T-cell (primary cell): ENCODE measurements around the gene SMC1A. TPM values are rescaled to one million over a fixed set of nuclear protein-coding genes. Genes with fewer than 3 reads are reported as not detected.

ENCODE experiments used
- ATAC-seq, 4 experiments: fragments of 200-7000 bp in 3 of 4; fragments of 150-1000 bp in 1 of 4; cut with Tn5 transposase; replicated peaks in 1 of 4; 1 replicate in 3 of 4; 2 replicates in 1 of 4; pipeline ENCODE4 v1.10.0; 2021; ENCODE audit warnings: moderate library complexity in 3 of 4, mild to moderate bottlenecking in 2 of 4, moderate number of reproducible peaks in 1 of 4
- CTCF ChIA-PET, 2 donors: fragments of 300-600 bp; sonication (Branson Sonifier 250); formaldehyde crosslinking; loops; one replicate each; lab custom pipeline; 2022; ENCODE audit warnings: antibody characterized with exemption in 2 of 2; lab: Charles Lee
- POLR2A ChIA-PET, 2 donors: fragments of 300-600 bp; sonication (Branson Sonifier 250); formaldehyde crosslinking; loops; one replicate each; lab custom pipeline; 2022; ENCODE audit warnings: antibody characterized with exemption in 2 of 2; lab: Charles Lee
- DNase-seq, 35 experiments: peaks; one replicate each; pipeline versions ENCODE4 v3.0.0 to v3.0.0-alpha.2; 2013 to 2023
- H3K27ac ChIP-seq: one replicate; pipeline ENCODE4 v1.5.1; 2013; ENCODE audit warnings: low read length
- H3K27me3 ChIP-seq, 2 experiments: replicated peaks in 1 of 2; 1 replicate in 1 of 2; 2 replicates in 1 of 2; pipeline versions ENCODE4 v1.6.1 to v1.7.0; 2013; ENCODE audit warnings: low read length in 1 of 2, mixed read lengths in 1 of 2; ENCODE audit not compliant: control insufficient read depth in 2 of 2, insufficient read depth in 2 of 2; ENCODE audit errors: extremely low read depth in 1 of 2
- H3K36me3 ChIP-seq, 2 donors: 1 replicate in 1 of 2; 2 replicates in 1 of 2; pipeline versions ENCODE4 v1.6.1 to v1.7.0; 2013; ENCODE audit warnings: low read length in 1 of 2; ENCODE audit not compliant: control insufficient read depth in 2 of 2, insufficient read depth in 1 of 2; ENCODE audit errors: extremely low read depth in 1 of 2
- H3K4me1 ChIP-seq, 2 experiments: 1 replicate in 1 of 2; 2 replicates in 1 of 2; pipeline versions ENCODE4 v1.6.1 to v1.7.0; 2013; ENCODE audit warnings: low read length in 2 of 2, mixed read lengths in 1 of 2; ENCODE audit not compliant: insufficient read depth in 2 of 2, control insufficient read depth in 1 of 2; ENCODE audit errors: extremely low read depth in 1 of 2
- H3K4me3 ChIP-seq, 2 donors: 1 replicate in 1 of 2; 2 replicates in 1 of 2; pipeline versions ENCODE4 v1.5.1 to v1.7.0; 2013; ENCODE audit warnings: mild to moderate bottlenecking in 2 of 2, low read length in 1 of 2, moderate library complexity in 1 of 2; ENCODE audit not compliant: control insufficient read depth in 1 of 2; ENCODE audit errors: extremely low read depth in 1 of 2
- H3K9me3 ChIP-seq: 2 replicates; pipeline ENCODE4 v1.7.0; 2013
- H3K27ac Mint-ChIP-seq, 2 donors: one replicate each; pipeline ENCODE4 v1.8.0; 2020 to 2021; ENCODE audit warnings: mild to moderate bottlenecking in 2 of 2, mixed read lengths in 2 of 2
- H3K27me3 Mint-ChIP-seq, 2 donors: one replicate each; pipeline ENCODE4 v1.8.0; 2021 to 2022; ENCODE audit warnings: mixed read lengths in 2 of 2
- H3K36me3 Mint-ChIP-seq: one replicate; pipeline ENCODE4 v1.8.0; 2021; ENCODE audit warnings: mixed read lengths
- H3K4me1 Mint-ChIP-seq, 3 donors: one replicate each; pipeline ENCODE4 v1.8.0; 2020 to 2022; ENCODE audit warnings: mixed read lengths in 3 of 3, mild to moderate bottlenecking in 1 of 3
- H3K4me3 Mint-ChIP-seq, 3 donors: one replicate each; pipeline ENCODE4 v1.8.0; 2020 to 2022; ENCODE audit warnings: mild to moderate bottlenecking in 3 of 3, mixed read lengths in 3 of 3, moderate library complexity in 3 of 3
- H3K9me3 Mint-ChIP-seq, 3 donors: one replicate each; pipeline ENCODE4 v1.8.0; 2020 to 2022; ENCODE audit warnings: mixed read lengths in 3 of 3
- WGBS: methylation state at CpG from one replicate; pipeline ENCODE4 v1.1.5; 2013; ENCODE audit warnings: missing lambda C conversion rate; ENCODE audit not compliant: insufficient coverage; 5-methylcytosine and 5-hydroxymethylcytosine counted together
- total RNA-seq, 35 experiments: library from RNA in 6 of 35; stranded (reverse) in 6 of 35; fragments of 120-200 nt in 1 of 35; gene quantifications; one replicate each; pipeline versions ENCODE4 v1.2.1 to v1.2.4 and lab custom pipeline; 2013 to 2026

The SMC1A gene
- total RNA-seq, 5 donors from 2014 or later (not counting 1 experiment from before 2014, with no cell fraction given), result 46.8 to 73.0 (median 66.0) TPM

GRCh38 chrX:53356186-53356585 lies 66.3 kb downstream of the SMC1A start:
- H3K27ac Mint-ChIP-seq, result no peak overlapping the region
- CTCF ChIA-PET, result no interaction called here

GRCh38 chrX:53354669-53355068 lies 67.8 kb downstream of the SMC1A start:
- no peak overlapping the region for H3K4me3 ChIP-seq
- no peak overlapping the region for H3K27ac Mint-ChIP-seq
- no peaks in the 10 kb centered on the region for H3K4me1 ChIP-seq
- H3K9me3 ChIP-seq, result no peaks in the 10 kb centered on the region
- no peak for DNase-seq
- POLR2A ChIA-PET, result no interaction called here
- H3K27me3 ChIP-seq, result no peaks in the 10 kb centered on the region
- H3K27me3 Mint-ChIP-seq, result peaks cover 0 to 18% of the 10 kb centered on the region in 2 donors
- WGBS, result no CpG with 5 or more reads among the region's 2 CpGs
- H3K36me3 ChIP-seq, result no peaks in the 10 kb centered on the region
- H3K4me3 Mint-ChIP-seq, result no peak overlapping the region
- H3K27ac ChIP-seq, result no peak overlapping the region
- ATAC-seq, result no peak
- no peaks in the 10 kb centered on the region for H3K36me3 Mint-ChIP-seq
- H3K9me3 Mint-ChIP-seq, result peaks cover 0 to 2% (median 0%) of the 10 kb centered on the region in 3 donors
- CTCF ChIA-PET, result no interaction called here
- no peaks in the 10 kb centered on the region for H3K4me1 Mint-ChIP-seq

More at GRCh38 chrX:53356186-53356585, 66.3 kb downstream of the SMC1A start:
- peaks cover 0 to 18% of the 10 kb centered on the region in 2 donors for H3K27me3 Mint-ChIP-seq
- no peak overlapping the region for H3K4me3 ChIP-seq
- no peaks in the 10 kb centered on the region for H3K9me3 ChIP-seq
- no peaks in the 10 kb centered on the region for H3K4me1 ChIP-seq
- H3K27ac ChIP-seq, result no peak overlapping the region
- ATAC-seq (no peak), DNase-seq (peak in 5 of 35 experiments; percentile 7 to 17 (median 9))
- POLR2A ChIA-PET, result no interaction called here
- WGBS, result 67% methylated on average over 3 of the region's 14 CpGs
- no peaks in the 10 kb centered on the region for H3K4me1 Mint-ChIP-seq
- H3K36me3 ChIP-seq, result no peaks in the 10 kb centered on the region
- H3K4me3 Mint-ChIP-seq, result no peak overlapping the region
- H3K9me3 Mint-ChIP-seq, result peaks cover 0 to 2% (median 0%) of the 10 kb centered on the region in 3 donors
- H3K27me3 ChIP-seq, result no peaks in the 10 kb centered on the region
- H3K36me3 Mint-ChIP-seq, result no peaks in the 10 kb centered on the region

- DNase-seq, result no peak
- Mint-ChIP-seq H3K4me3 (no peak overlapping the region), H3K27ac (no peak overlapping the region), H3K9me3 (peaks cover 0 to 2% (median 0%) of the 10 kb centered on the region in 3 donors), H3K4me1 (no peaks in the 10 kb centered on the region), H3K27me3 (peaks cover 0 to 19% of the 10 kb centered on the region in 2 donors), H3K36me3 (no peaks in the 10 kb centered on the region)
- H3K4me1 ChIP-seq, result no peaks in the 10 kb centered on the region
- ChIA-PET POLR2A (no interaction called here), CTCF (no interaction called here)
- no peaks in the 10 kb centered on the region for H3K9me3 ChIP-seq
- H3K4me3 ChIP-seq, result no peak overlapping the region
- ATAC-seq, result no peak
- H3K27ac ChIP-seq, result no peak overlapping the region
- H3K36me3 ChIP-seq, result no peaks in the 10 kb centered on the region
- WGBS, result no CpG with 5 or more reads among the region's 2 CpGs
- peaks cover 0 to 3% of the 10 kb centered on the region in 2 experiments for H3K27me3 ChIP-seq
These were observed 74.5 kb downstream of the SMC1A start for GRCh38 chrX:53347948-53348347.

- Mint-ChIP-seq H3K4me1 (no peaks in the 10 kb centered on the region), H3K9me3 (no peaks in the 10 kb centered on the region), H3K36me3 (no peaks in the 10 kb centered on the region), H3K4me3 (no peak overlapping the region), H3K27ac (no peak overlapping the region), H3K27me3 (peaks cover 2 to 3% of the 10 kb centered on the region in 2 donors)
- WGBS, result 80% methylated on average over 2 of the region's 12 CpGs
- CTCF ChIA-PET, result no interaction called here
- Histone ChIP-seq H3K4me1 (no peaks in the 10 kb centered on the region), H3K27ac (no peak overlapping the region), H3K36me3 (no peaks in the 10 kb centered on the region), H3K4me3 (no peak overlapping the region), H3K27me3 (peaks cover 0 to 6% of the 10 kb centered on the region in 2 experiments), H3K9me3 (no peaks in the 10 kb centered on the region)
- DNase-seq (no peak), ATAC-seq (no peak)
- POLR2A ChIA-PET, result no interaction called here
These were observed 81.4 kb downstream of the SMC1A start for GRCh38 chrX:53340852-53341645.

- H3K4me3 ChIP-seq, result no peak overlapping the region
- ChIA-PET POLR2A (no interaction called here), CTCF (no interaction called here)
- no peak overlapping the region for H3K4me3 Mint-ChIP-seq
- no peaks in the 10 kb centered on the region for H3K9me3 Mint-ChIP-seq
- peaks cover 7 to 24% of the 10 kb centered on the region in 2 donors for H3K27me3 Mint-ChIP-seq
- ATAC-seq, result no peak
- H3K4me1 ChIP-seq, result no peaks in the 10 kb centered on the region
- no peaks in the 10 kb centered on the region for H3K36me3 ChIP-seq
- H3K36me3 Mint-ChIP-seq, result no peaks in the 10 kb centered on the region
- no peak overlapping the region for H3K27ac ChIP-seq
- H3K27me3 ChIP-seq, result peaks cover 0 to 8% of the 10 kb centered on the region in 2 experiments
- no CpG with 5 or more reads among the region's 10 CpGs for WGBS
- no peaks in the 10 kb centered on the region for H3K4me1 Mint-ChIP-seq
- no peak overlapping the region for H3K27ac Mint-ChIP-seq
- H3K9me3 ChIP-seq, result no peaks in the 10 kb centered on the region
- no peak for DNase-seq
These were observed 85.4 kb downstream of the SMC1A start for GRCh38 chrX:53337101-53337500.

GRCh38 chrX:53333853-53334252 lies 88.6 kb downstream of the SMC1A start:
- Histone ChIP-seq H3K4me1 (no peaks in the 10 kb centered on the region), H3K4me3 (no peak overlapping the region), H3K9me3 (no peaks in the 10 kb centered on the region), H3K27ac (no peak overlapping the region), H3K36me3 (no peaks in the 10 kb centered on the region), H3K27me3 (peaks cover 0 to 9% of the 10 kb centered on the region in 2 experiments)
- H3K9me3 Mint-ChIP-seq, result no peaks in the 10 kb centered on the region
- peaks cover 11 to 33% of the 10 kb centered on the region in 2 donors for H3K27me3 Mint-ChIP-seq
- H3K27ac Mint-ChIP-seq, result no peak overlapping the region
- ChIA-PET CTCF (interaction anchor here in 1 of 2 donors (0.6 kb wide), 1 partner anchor 91 kb away, joined by 7 read pairs; no protein-coding TSS in a partner anchor), POLR2A (interaction anchor here in 1 of 2 donors (0.6 kb wide), 1 partner anchor 52 kb away, joined by 3 read pairs; no protein-coding TSS in a partner anchor)
- no peaks in the 10 kb centered on the region for H3K36me3 Mint-ChIP-seq
- no peak for DNase-seq
- no peak overlapping the region for H3K4me3 Mint-ChIP-seq
- no CpG with 5 or more reads among the region's 3 CpGs for WGBS
- ATAC-seq, result no peak
- H3K4me1 Mint-ChIP-seq, result no peaks in the 10 kb centered on the region
